AG04449 (cell line): Measurements from ENCODE around the gene SOX13.

Source experiments
- CTCF ChIA-PET: fragments of 350-600 bp; formaldehyde crosslinking; extraction: SDS; loops from one replicate; lab custom pipeline; 2021; ENCODE audit warnings: antibody characterized with exemption; lab: Yijun Ruan, JAX
- POLR2A ChIA-PET: fragments of 400-600, 350-600 bp; formaldehyde crosslinking; extraction: SDS; loops from one replicate; lab custom pipeline; 2020; ENCODE audit warnings: antibody characterized with exemption, inconsistent platforms; lab: Yijun Ruan, JAX
- DNase-seq: peaks from one replicate; pipeline ENCODE4 v3.0.0-alpha.2; 2010; ENCODE audit warnings: low read depth, low spot score
- H3K4me3 ChIP-seq: 2 replicates; pipeline ENCODE4 v1.5.1; 2011; ENCODE audit warnings: low read depth, mild to moderate bottlenecking, control low read depth, low read length
- TF ChIP-seq, protein P1 (sequence below): IDR thresholded peaks from one replicate; pipeline ENCODE4 v1.5.1; 2011; ENCODE audit warnings: mild to moderate bottlenecking, moderate library complexity, low read length, control low read depth, inconsistent platforms; ENCODE audit not compliant: insufficient read depth; ENCODE audit errors: missing control alignments

SOX13 gene

DNA sequence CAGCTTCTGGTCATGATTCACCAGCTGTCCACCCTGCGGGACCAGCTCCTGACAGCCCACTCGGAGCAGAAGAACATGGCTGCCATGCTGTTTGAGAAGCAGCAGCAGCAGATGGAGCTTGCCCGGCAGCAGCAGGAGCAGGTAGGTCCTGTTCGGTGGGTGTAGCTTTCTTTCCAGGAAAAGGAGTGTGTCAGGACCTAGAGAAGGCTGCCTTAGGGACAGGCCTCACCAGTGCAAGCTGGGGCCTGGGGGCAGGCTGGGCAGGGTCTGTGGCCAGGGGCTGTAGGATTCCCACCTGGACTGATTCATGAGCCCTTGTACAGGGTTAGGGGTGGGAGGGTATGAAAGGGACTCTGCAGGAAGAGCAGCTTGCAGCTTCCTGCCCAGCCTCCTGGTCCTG, 43.6 kb downstream of the SOX13 start:
- DNase-seq, result no peak
- ChIA-PET CTCF (interaction anchor here (1.5 to 4.1 kb wide), 4 partner anchors 9 to 246 kb away, joined by 6 to 42 read pairs (median 8); no protein-coding TSS in a partner anchor), POLR2A (no interaction called here)
- H3K4me3 ChIP-seq, result no peak overlapping the region
- TF ChIP-seq, protein P1, sequence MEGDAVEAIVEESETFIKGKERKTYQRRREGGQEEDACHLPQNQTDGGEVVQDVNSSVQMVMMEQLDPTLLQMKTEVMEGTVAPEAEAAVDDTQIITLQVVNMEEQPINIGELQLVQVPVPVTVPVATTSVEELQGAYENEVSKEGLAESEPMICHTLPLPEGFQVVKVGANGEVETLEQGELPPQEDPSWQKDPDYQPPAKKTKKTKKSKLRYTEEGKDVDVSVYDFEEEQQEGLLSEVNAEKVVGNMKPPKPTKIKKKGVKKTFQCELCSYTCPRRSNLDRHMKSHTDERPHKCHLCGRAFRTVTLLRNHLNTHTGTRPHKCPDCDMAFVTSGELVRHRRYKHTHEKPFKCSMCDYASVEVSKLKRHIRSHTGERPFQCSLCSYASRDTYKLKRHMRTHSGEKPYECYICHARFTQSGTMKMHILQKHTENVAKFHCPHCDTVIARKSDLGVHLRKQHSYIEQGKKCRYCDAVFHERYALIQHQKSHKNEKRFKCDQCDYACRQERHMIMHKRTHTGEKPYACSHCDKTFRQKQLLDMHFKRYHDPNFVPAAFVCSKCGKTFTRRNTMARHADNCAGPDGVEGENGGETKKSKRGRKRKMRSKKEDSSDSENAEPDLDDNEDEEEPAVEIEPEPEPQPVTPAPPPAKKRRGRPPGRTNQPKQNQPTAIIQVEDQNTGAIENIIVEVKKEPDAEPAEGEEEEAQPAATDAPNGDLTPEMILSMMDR, result no peak

DNA sequence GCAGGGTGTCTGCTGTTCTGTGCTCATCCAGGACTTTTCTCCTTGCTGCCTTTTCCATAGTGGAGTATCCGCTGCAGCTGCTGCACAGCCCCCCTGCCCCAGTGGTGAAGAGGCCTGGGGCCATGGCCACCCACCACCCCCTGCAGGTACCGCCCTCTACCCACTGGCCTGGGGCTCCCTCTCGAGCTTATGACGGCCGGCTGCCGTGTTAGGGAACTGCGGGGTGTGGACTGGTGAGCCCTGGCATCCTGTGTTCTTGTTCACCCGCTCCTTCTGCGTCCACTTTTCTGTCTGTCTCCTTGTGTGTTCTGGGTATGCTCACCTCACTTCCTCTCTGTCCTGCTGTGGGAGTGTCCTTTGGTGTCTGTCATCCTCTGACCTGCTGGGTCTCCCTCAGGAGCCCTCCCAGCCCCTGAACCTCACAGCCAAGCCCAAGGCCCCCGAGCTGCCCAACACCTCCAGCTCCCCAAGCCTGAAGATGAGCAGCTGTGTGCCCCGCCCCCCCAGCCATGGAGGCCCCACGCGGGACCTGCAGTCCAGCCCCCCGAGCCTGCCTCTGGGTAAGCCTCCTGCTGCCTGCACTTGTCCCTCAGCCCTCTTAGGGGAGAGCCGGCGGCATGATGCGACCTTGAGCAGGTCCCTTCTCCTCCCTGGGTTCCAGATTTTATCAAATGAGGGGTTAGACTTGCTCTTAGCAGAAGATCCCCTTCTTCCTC, 49.1 kb downstream of the SOX13 start:
- CTCF ChIA-PET, result interaction anchor here (1.0 to 26.8 kb wide), 2 partner anchors 8 to 257 kb away, joined by 3 to 1069 read pairs; partner anchors contain the start of gene SNRPE
- TF ChIP-seq, protein P1, result no peak
- POLR2A ChIA-PET, result no interaction called here
- H3K4me3 ChIP-seq, result no peak overlapping the region
- DNase-seq, result no peak

DNA sequence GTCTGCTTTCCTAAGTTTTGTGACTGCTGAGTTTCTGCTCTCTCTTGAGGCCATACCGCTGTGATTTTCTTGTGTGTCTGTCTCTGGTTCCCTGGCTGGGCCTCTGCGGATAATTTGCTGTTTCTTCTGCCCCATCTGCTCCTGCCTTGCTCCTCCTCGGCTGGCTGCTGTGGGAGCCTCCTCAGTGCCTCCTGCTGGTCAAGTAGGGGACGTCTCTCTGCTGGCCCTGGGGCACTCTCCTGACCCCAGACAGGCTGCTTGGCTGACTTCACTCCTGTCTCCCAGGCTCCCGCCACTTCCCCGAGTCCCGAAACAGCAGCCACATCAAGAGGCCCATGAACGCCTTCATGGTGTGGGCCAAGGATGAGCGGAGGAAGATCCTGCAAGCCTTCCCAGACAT, 50.5 kb downstream of the SOX13 start:
- TF ChIP-seq, protein P1, result peak; percentile 40
- H3K4me3 ChIP-seq, result no peak overlapping the region
- DNase-seq, result no peak
- ChIA-PET POLR2A (interaction anchor here (0.6 kb wide), 1 partner anchor 256 kb away, joined by 3 read pairs; no protein-coding TSS in a partner anchor), CTCF (interaction anchor here (26.8 kb wide), 1 partner anchor 258 kb away, joined by 1069 read pairs; the partner anchor contains the start of gene SNRPE)

DNA sequence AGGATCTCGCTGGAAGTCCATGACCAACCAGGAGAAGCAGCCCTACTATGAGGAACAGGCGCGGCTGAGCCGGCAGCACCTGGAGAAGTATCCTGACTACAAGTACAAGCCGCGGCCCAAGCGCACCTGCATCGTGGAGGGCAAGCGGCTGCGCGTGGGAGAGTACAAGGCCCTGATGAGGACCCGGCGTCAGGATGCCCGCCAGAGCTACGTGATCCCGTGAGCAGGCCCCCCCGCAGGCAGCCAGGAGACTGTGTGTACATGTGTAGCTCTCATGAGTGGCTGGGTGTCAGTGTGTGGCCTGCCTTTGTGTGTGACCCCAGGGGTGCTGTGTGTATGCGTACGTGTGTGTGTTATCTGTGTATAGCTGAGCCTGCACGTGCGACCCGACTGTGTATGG, 51.7 kb downstream of the SOX13 start:
- no peak for DNase-seq
- H3K4me3 ChIP-seq, result no peak overlapping the region
- ChIA-PET CTCF (interaction anchor here (1.1 to 26.8 kb wide), 3 partner anchors 9 to 260 kb away, joined by 3 to 1069 read pairs (median 7); partner anchors contain the start of gene SNRPE), POLR2A (no interaction called here)
- TF ChIP-seq, protein P1, result no peak

DNA sequence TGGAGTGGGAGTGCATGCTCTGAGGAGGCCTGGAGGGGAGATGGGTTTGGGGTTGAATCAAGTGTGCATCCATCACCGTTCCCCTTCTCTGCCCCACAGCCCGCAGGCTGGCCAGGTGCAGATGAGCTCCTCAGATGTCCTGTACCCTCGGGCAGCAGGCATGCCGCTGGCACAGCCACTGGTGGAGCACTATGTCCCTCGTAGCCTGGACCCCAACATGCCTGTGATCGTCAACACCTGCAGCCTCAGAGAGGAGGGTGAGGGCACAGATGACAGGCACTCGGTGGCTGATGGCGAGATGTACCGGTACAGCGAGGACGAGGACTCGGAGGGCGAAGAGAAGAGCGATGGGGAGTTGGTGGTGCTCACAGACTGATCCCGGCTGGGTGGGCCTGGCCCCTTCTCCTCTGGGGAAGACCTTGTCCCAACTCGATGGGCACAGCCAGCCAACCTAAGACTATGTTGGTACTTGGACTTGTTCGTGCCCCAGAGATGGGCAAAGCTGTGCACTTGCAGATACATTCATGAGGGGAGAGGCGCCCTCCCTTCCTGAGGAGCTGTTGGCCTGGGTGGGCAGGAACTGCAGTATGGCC, 52.9 kb downstream of the SOX13 start:
- ChIA-PET POLR2A (no interaction called here), CTCF (interaction anchor here (1.3 to 26.8 kb wide), 3 partner anchors 10 to 261 kb away, joined by 4 to 1069 read pairs (median 7); partner anchors contain the start of gene SNRPE)

More for the DNA sequence above, 52.9 kb downstream of the SOX13 start:
- no peak overlapping the region for H3K4me3 ChIP-seq
- TF ChIP-seq, protein P1, result no peak
- no peak for DNase-seq
